Activated naive CD4-positive, alpha-beta T cell (primary cell): ENCODE data around the gene MAFF.
"Not testable (repeated sequence)": the region's sequence is repeated elsewhere in the genome, so short reads cannot be mapped to it uniquely, and the experiment has no call there.

Experiments
- DNase-seq, 4 experiments: peaks; one replicate each; lab custom pipeline; 2025; lab: John Stamatoyannopoulos, UW

MAFF gene

DNA sequence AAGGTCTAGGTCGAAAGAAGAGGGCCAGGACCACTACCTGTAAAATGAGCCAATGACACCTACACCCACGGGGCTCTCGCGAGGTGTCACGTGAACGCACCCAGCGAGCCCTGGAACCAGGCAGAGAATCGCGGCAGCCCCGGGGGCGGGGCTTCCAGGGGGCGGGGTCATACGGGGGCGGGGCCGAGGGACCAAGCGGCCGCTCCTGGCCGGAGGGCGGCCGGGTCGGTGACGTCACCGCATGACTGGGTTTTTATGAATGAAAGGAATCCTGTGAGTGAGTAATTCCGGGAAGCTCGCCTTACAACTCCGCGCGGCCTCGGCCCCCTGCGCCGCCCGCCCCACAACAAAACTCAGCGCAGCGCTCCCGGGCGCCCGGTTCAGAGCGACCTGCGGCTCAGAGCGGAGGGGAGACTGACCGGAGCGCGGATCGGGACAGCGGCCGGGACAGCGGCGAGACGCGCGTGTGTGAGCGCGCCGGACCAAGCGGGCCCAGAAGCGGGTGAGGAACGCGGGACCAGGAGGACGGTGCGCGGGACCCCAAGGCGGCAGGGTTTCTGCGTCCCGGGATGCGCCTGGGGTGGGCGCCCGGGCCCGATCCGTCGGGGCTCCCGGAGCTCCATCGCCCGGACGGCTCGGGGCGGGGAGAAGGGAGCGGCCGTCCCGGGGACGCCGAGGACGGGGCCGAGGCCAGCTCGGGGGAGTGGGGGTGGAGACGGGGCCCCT, at the start of gene MAFF:
TSS of gene MAFF (plus strand) at position 284 of the 726 bp plus-strand sequence. CDS start 11,860 bp downstream, outside the sequence.
- peak; percentile 42 to 75 (median 60) for DNase-seq

- no peak for DNase-seq
These were observed 47.8 kb upstream of the MAFF start for GRCh38 chr22:38153821-38154562.

GRCh38 chr22:38154563-38154915, 47.3 kb upstream of the MAFF start:
- not testable (repeated sequence) for DNase-seq

GRCh38 chr22:38155703-38156102, 46.1 kb upstream of the MAFF start:
- no peak for DNase-seq

GRCh38 chr22:38162881-38163843, 38.6 kb upstream of the MAFF start:
- no peak for DNase-seq

DNA sequence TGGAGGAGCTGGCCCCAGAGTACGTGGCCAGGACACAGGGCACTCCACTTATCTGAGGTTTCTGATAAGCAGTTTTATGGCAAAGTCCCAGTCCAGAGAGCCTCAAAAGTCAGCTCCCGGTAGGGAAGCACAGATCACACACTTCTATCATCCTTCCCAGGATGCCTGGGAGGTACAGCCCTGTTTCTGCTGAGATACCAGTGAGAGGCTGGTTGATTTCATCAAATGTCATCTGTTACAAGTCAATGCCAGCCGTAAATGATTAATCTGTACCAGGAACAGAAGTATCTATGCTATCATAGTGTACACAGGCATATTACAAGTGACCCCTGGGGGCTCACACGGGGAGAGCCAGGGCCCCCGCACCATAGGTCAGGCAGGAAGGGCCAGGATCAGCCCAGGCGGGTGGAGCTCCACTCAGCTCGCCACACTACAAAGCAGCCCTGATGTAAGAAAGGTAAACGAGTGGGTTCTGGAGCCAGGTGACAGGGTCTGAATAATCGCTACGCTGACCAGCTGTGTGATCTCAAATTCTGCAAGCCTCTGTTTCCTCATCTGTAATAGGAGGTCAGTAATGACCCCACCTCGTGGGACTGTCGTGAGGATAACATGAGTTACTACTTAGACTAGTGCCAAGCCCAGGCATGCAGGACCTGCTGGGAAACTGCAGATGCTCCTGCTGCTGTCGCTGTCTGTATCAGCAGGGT, 37.8 kb upstream of the MAFF start:
- DNase-seq, result no peak

- no peak for DNase-seq
These were observed 37.3 kb upstream of the MAFF start for GRCh38 chr22:38164551-38164918.

DNA sequence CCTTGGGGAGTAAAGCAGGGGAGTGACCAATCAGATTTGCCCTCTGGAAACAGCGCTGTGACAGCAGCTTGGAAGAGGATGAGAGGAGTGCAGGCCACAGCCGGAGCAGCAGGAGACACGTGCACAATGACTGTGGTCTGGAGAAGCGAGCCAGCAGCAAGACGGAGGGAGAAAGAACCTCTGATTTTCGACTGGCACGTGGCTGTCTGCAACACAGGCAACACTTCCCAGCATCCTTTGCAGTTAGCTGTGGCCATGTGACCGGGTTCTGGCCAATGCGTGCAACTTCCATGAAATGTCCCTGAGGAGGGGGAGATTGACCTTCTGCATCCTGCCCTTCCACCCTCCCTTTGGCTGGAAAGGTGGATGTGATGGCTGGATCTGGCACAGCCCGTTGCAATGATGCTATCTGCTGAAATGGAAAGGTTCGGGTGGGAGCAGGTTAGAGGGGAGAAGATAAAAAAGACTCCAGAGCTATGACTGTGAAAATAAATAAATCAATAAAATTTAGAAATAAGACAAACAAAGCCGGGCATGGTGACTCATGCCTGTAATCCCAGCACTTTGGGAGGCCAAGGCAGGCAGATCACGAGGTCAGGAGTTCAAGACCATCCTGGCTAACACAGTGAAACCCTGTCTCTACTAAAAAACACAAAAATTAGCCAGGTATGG, 35.7 kb upstream of the MAFF start:
- no peak for DNase-seq

DNA sequence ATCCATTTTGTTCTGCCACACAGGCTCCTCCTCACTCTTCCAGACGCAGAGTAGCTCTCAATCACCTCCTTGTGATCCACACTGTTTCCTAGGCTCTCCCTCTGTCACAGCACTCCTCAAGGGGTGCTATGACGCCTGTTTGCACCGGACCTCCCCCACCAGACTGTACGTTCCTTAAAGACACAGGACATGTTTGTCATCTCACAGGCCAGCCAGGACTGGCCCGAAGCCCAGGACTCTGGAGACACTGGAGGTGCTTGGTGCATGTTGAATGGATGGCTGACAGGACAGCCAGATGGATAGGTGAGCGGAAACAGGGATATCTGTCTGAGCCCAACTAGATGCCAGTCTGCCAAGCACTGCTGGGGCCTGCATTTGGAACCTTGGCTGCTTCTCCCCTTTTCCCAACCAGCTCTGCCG, 33.8 kb upstream of the MAFF start:
- DNase-seq, result no peak

GRCh38 chr22:38169116-38169515, 32.7 kb upstream of the MAFF start:
- no peak for DNase-seq

DNA sequence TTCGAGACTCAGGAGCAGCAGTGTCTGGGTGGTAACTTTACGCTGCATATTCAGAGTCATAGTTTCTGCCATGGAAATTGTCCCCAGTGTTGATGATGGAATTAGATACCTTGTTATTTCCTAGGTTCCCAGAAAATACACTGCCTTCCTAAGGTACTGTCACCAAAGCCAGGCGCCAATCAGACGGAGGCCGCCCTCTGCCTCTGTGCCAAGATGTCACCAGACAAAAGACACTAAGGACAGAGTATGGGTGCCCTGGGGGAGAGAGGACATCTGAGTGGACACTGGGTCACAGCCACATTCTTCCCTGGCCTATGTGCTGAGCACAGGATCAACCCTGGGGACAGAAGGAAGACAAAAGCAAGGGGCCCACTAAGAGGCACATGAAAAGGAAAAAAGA, 31.3 kb upstream of the MAFF start:
- no peak for DNase-seq

- DNase-seq, result no peak
These were observed 29.6 kb upstream of the MAFF start for GRCh38 chr22:38171927-38172831.

DNA sequence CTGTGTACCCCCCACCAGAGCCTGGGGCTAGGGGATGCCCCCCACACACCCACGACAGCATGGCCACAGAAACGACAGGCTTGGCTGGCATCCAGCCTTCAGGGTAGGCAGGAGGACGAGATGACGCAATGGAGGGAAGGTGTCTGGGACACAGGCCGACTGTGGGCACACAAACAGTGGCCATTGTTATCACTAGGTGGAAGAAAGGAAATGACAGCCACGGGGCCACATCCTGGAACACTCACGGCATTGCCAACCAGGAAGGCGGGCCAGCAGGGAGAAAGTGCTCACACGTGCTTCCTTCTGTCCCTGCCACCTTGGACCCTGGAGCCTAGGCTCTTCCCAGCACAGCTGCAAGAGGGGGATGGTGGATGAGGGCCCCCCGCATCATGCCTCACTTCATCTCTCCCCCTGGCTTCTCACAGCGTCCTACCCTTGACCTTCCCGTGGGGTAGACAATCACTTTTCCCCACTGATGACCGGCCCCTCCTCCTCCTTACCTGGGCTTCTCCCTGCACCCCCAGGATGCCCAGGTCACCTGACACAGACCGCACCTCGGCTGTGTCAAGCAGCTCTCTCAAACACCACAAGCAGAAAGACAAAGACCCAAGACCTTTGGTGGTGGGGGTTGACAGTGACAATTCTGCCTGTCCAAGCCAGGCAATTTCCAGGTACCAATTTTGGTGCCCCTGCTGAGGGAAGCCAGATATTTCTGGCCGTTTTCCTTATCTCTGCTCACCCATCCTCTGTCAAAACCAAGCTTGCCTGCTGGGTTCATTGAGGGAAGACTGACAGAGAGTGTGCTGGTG, 28.8 kb upstream of the MAFF start:
- DNase-seq, result no peak

DNA sequence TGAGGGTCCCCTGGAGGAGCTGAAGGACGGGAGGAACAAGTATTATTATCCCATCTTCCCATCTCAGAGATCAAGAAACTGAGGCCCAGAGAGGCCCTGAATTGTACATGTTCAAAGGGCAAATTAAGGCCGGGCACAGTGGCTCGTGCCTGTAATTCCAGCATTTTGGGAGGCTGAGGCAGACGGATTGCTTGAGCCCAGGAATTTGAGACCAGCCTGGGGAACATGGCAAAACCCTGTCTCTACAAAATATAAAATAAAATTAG, 28.2 kb upstream of the MAFF start:
- DNase-seq, result no peak

DNA sequence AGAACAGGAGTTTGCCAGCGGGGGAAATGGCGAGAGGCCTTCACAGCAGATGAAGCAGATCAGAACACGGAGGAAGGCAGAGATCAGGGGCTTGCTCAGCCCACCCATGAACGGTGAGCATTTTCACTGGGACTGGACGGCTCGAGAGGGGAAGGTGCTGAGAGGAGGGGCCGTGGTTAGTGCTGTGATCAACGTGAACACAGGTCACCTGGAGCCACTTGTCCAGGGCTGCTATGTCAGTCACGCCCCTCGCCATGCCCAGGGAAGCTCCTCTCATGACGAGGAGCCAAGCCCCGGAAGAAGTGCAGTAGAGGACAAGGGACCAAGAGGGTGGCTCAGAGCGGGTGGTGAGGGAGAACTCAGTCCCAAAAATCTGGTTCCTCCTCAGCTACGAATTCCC, 27.2 kb upstream of the MAFF start:
- DNase-seq, result no peak

GRCh38 chr22:38175206-38176118, 26.3 kb upstream of the MAFF start:
- no peak for DNase-seq

GRCh38 chr22:38176170-38176741, 25.5 kb upstream of the MAFF start:
- DNase-seq, result peak in 1 of 4 experiments; percentile 38

DNA sequence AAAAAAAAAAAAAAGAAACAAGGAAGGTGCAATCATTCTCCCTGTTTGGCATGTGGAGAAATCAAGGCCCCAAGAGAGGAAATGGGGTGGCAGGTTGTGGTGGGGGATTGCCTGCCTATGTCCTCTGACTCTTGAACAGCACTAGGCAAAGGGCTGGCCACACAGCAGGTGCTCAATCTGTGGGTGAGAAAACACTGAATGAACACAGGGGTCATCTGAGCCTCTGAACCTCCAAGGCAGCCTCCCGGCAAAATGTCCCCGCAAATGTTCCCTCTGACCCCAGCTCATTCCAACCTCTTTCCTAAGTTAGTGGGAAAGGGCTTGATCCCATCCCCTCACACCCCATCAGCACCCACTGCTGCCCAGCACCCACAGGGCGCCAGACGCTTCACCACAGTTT, 24.8 kb upstream of the MAFF start:
- no peak for DNase-seq
